DOHH2 (cell line): Measurements from ENCODE around the gene PRDM16.

ENCODE experiments used
- H3F3A ChIP-seq: fragments of 200-600 bp; sonication (generic), shearing (Covaris generic); 2 replicates; pipeline ENCODE4 v1.6.0; 2016; ENCODE audit warnings: antibody characterized with exemption, mild to moderate bottlenecking; ENCODE audit not compliant: control insufficient read depth, insufficient read depth
- H3K27ac ChIP-seq: fragments of 200-600 bp; sonication (generic); 2 replicates; pipeline ENCODE4 v1.5.1; 2014; ENCODE audit warnings: low read depth, mild to moderate bottlenecking, low read length, moderate library complexity
- H3K27me3 ChIP-seq: fragments of 200-600 bp; sonication (generic); 2 replicates; pipeline ENCODE4 v1.6.1; 2014; ENCODE audit warnings: mild to moderate bottlenecking, low read length, mixed read lengths; ENCODE audit not compliant: control insufficient read depth
- H3K36me3 ChIP-seq: fragments of 200-600 bp; sonication (generic); 2 replicates; pipeline ENCODE4 v1.6.1; 2014; ENCODE audit warnings: mild to moderate bottlenecking, low read length, moderate library complexity, mixed read lengths; ENCODE audit not compliant: control insufficient read depth
- H3K4me1 ChIP-seq: fragments of 200-600 bp; sonication (generic); 2 replicates; pipeline ENCODE4 v1.6.1; 2014; ENCODE audit warnings: mild to moderate bottlenecking, low read length, mixed read lengths; ENCODE audit not compliant: control insufficient read depth
- H3K4me2 ChIP-seq: fragments of 200-600 bp; sonication (generic); 2 replicates; pipeline ENCODE4 v1.6.0; 2014; ENCODE audit warnings: mild to moderate bottlenecking, low read length, moderate library complexity
- H3K4me3 ChIP-seq: fragments of 200-600 bp; sonication (generic); 2 replicates; pipeline ENCODE4 v1.5.1; 2014; ENCODE audit warnings: mild to moderate bottlenecking, low read length, mixed read lengths
- H3K79me2 ChIP-seq: fragments of 200-600 bp; sonication (generic); 2 replicates; pipeline ENCODE4 v1.6.1; 2014; ENCODE audit warnings: mild to moderate bottlenecking, low read length, mixed read lengths; ENCODE audit not compliant: control insufficient read depth
- H3K9me2 ChIP-seq: fragments of 200-600 bp; sonication (generic); replicated peaks from 2 replicates; pipeline ENCODE4 v1.6.1; 2014; ENCODE audit warnings: mild to moderate bottlenecking, low read length, mixed read lengths; ENCODE audit not compliant: control insufficient read depth
- H3K9me3 ChIP-seq: fragments of 200-600 bp; sonication (generic); 2 replicates; pipeline ENCODE4 v1.6.1; 2014; ENCODE audit warnings: antibody characterized with exemption, low read length, mixed read lengths; ENCODE audit not compliant: control insufficient read depth, insufficient read depth
- H4K20me1 ChIP-seq: fragments of 200-600 bp; sonication (generic); 2 replicates; pipeline ENCODE4 v1.6.0; 2014; ENCODE audit warnings: low read depth, mild to moderate bottlenecking, antibody characterized with exemption, low read length, moderate library complexity; ENCODE audit not compliant: control insufficient read depth, insufficient read depth
- CTCF ChIP-seq: fragments of 200-600 bp; sonication (generic); IDR thresholded peaks from one replicate; pipeline ENCODE4 v1.5.1; 2014; ENCODE audit warnings: antibody characterized with exemption, mild to moderate bottlenecking, low read depth, low read length; ENCODE audit not compliant: poor library complexity, severe bottlenecking
- EZH2phosphoT487 ChIP-seq: fragments of 200-600 bp; sonication (generic); IDR thresholded peaks from 2 replicates; pipeline ENCODE4 v1.6.1; 2017; ENCODE audit warnings: borderline replicate concordance, mild to moderate bottlenecking, antibody characterized with exemption, low read length, moderate library complexity, mixed read lengths

The PRDM16 gene

GRCh38 chr1:3463013-3463385 lies 394.0 kb downstream of the PRDM16 start:
- TF ChIP-seq EZH2phosphoT487 (no peak), CTCF (no peak)
- no peak overlapping the region for H3K4me3 ChIP-seq
- H3K9me3 ChIP-seq = no peaks in the 10 kb centered on the region
- no peaks in the 10 kb centered on the region for H3K4me1 ChIP-seq
- no peaks in the 10 kb centered on the region for H4K20me1 ChIP-seq
- H3K27me3 ChIP-seq = no peaks in the 10 kb centered on the region
- H3K9me2 ChIP-seq = no peaks in the 10 kb centered on the region
- H3K4me2 ChIP-seq = no peak overlapping the region
- H3K36me3 ChIP-seq = no peaks in the 10 kb centered on the region
- H3K27ac ChIP-seq = no peak overlapping the region
- H3K79me2 ChIP-seq = no peaks in the 10 kb centered on the region
- no peaks in the 10 kb centered on the region for H3F3A ChIP-seq

- Histone ChIP-seq H3F3A (no peaks in the 10 kb centered on the region), H3K4me2 (no peak overlapping the region), H3K9me2 (no peaks in the 10 kb centered on the region), H3K4me1 (no peaks in the 10 kb centered on the region), H3K9me3 (no peaks in the 10 kb centered on the region), H3K27ac (no peak overlapping the region), H3K79me2 (no peaks in the 10 kb centered on the region), H3K36me3 (no peaks in the 10 kb centered on the region), H3K27me3 (no peaks in the 10 kb centered on the region), H4K20me1 (no peaks in the 10 kb centered on the region), H3K4me3 (no peak overlapping the region)
- no peak for TF ChIP-seq CTCF
- TF ChIP-seq EZH2phosphoT487 = no peak
Observed at GRCh38 chr1:3463408-3463863, 394.4 kb downstream of the PRDM16 start.

- no peaks in the 10 kb centered on the region for H3K36me3 ChIP-seq
- H3K4me2 ChIP-seq = no peak overlapping the region
- H3K9me2 ChIP-seq = no peaks in the 10 kb centered on the region
- no peak overlapping the region for H3K4me3 ChIP-seq
- no peaks in the 10 kb centered on the region for H3K4me1 ChIP-seq
- no peaks in the 10 kb centered on the region for H3K27me3 ChIP-seq
- no peak overlapping the region for H3K27ac ChIP-seq
- TF ChIP-seq EZH2phosphoT487 = no peak
- TF ChIP-seq CTCF = no peak
- no peaks in the 10 kb centered on the region for H3K79me2 ChIP-seq
- H4K20me1 ChIP-seq = no peaks in the 10 kb centered on the region
- H3K9me3 ChIP-seq = no peaks in the 10 kb centered on the region
- no peaks in the 10 kb centered on the region for H3F3A ChIP-seq
Observed at GRCh38 chr1:3463891-3464648, 395.1 kb downstream of the PRDM16 start.
